Hematopoietic multipotent progenitor cell treated with erythropoietin and hydrocortisone succinate and interleukin-3 and kit ligand, for 4 days (in vitro differentiated cells): ENCODE results near the gene TEKT1.
"Not testable (repeated sequence)": the region's sequence is repeated elsewhere in the genome, so short reads cannot be mapped to it uniquely, and the experiment has no call there.

Source experiments
- DNase-seq: peaks from one replicate; pipeline ENCODE4 v3.0.0-alpha.2; 2015

Gene TEKT1

DNA sequence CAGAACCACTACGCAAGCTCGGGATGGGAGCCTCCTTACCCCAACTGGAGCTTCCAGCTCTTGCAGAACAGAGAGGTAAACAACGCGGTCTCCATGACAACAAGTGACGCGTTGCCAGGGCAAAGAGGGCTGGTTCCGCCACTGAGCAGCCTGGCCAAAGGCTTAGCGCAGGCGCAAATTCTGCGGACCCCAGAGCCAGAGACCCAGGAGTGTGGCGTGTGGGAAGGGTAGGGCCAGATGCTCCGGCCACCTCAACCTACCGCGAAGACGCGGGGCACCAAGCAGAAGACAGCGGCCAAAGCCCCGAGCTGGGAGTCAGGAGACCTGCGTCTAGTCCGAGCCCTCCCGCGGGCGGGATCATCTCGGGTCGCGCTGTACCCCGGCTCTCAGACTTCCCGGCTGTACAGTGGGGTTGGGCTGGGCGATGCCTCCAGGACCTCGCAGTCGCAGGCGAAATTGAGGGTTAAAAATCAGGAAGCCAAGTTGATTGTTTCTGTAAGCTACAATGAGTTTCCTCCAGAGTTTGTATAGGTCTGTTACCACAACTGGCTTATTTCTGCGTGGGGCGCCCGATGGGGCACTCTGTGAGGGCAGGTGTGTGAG lies at the start of gene TEKT1:
TEKT1 (minus strand) TSS at position 69 of the 603 bp plus-strand sequence. CDS start 1,353 bp downstream, outside the sequence.
- peak; percentile 82 for DNase-seq

DNA sequence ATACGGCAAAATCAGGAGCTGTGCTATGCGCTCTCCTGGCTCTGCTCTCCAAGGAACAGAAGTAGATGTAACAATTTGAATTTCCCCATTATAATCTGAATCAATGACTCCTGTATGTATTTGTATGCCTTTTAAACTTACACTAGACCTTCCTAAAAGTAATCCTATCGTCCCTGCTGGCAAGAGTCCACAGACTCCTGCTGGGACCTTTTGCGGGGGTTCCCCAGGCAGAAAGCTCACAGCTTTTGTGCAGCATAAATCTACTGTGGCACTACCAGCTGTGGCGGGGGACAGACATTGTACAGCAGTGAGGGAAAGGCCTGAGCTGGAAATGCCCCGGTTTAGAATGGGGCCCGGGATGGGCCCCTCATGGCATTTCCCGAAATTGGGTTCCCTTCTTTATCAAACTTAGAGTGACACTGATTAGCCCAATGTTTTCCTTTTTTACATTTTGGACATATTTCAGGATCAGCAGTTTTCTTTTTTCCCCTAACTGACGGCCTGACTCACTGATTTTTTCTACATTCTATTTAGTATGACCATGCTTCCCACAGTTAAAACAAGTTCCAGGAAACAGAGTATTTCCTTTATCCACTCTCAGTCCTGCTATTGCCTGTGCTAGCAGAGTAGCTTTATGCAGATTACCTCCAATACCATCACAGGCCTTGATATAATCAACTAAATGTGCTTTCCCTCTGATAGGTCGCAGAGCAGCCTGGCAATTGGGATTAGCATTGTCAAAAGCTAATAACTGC lies 47.9 kb upstream of the TEKT1 start:
- not testable (repeated sequence) for DNase-seq

DNA sequence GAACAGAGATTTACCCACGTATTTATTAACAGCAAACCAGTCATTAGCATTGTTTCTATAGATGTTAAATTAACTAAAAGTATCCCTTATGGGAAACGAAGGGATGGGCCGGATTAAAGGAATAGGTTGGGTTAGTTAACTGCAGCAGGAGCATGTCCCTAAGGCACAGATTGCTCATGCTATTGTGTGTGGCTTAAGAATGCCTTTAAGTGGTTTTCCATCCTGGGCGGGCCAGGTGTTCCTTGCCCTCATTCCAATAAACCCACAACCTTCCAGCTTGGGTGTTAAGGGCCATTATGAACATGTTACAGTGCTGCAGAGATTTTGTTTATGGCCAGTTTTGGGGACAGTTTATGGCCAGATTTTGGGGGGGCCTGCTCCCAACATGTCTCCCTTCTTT lies 43.7 kb upstream of the TEKT1 start:
- not testable (repeated sequence) for DNase-seq

DNA sequence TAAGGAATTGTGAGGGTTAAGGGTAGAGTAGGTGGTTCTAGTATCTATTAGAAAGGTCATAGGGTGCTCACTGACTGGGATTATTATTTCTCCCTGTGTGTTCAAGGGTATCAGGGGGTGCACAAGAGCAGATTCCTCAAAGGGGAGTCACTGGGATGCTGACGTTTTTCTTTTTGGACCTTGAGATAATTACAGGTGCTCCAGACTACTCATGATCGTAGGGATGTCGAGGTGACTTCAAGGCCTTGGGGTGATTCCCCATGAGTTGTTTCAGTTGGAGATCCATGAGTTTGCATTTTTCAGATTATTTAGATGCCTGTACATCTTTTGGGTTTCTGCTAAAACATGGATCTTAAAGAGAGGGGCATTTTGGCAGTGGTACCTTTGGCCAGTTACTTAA lies 41.4 kb upstream of the TEKT1 start:
- no peak for DNase-seq

DNA sequence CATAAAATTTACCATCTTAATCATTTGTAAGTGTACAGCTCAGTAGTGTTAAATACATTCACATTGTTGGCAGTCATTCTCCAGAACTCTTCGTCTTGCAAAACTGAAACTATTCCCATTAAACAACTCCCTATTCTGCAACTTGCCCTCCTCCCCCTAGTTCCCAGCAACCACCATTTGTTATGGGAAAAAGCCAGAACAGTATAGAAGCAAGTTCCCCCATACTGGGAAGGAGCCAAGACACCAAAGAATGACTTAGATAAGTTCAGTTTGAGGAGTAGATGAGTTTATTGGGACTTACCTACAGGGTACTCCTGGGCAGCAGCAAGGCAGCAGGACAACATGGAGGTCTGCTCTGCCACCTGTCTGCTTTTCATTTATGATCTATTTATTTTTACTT lies 39.3 kb upstream of the TEKT1 start:
- DNase-seq = no peak

DNA sequence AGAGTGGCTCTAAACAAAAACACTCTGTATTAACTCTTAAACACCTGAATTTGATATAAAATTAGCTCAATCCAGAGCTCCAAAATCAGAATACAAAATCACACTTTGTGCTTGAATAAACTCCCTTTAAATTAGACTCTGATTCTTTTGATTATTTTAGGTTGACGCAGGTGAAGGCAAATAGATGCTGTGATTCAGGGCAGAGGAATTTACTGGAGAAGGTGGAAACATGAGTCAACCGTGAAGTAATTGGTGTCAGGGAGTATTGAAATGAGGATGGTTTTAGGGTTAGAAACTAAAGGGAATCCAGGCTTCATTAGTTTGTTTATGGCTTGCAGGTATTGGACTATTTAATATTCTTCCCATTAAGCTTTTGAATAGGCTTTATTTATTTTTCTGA lies 37.1 kb upstream of the TEKT1 start:
- no peak for DNase-seq

DNA sequence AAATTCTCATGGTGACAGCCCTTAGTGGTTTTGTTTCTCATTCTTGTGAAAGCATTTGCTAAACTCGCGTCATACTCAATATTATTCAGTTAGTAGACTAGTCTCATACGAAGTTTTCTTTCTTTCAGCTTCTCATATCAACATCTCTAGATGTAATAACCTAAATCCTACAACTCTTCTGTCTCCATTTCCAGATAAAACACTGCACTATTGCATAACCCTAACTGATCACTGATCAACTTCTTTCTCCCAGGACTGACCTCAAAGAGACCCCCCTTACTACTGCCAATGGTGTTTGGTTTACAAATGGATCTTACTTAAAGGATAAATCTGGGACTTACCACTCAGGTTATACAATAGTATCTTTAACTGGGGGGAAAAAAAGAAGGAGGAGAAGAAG lies 36.3 kb upstream of the TEKT1 start:
- peak; percentile 23 for DNase-seq

DNA sequence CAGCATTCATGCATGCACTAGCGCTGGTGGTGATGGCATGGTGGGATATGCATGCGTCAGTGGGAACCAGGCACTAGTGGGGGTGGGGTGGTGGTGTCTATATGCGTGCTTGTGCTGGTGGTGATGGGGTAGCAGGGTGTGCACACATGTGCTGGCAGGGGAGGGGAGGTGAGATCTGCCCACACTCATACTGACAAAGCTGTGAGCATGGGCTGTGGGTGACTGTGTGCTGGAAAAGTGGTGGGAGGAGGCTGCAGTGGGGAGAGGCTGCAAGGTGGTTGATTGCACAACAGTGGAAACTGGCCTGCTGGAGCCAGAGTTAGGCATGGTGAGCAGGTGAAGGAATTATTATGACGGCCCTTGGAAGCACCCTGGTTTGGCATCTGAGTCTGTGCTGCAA lies 31.3 kb upstream of the TEKT1 start:
- no peak for DNase-seq

DNA sequence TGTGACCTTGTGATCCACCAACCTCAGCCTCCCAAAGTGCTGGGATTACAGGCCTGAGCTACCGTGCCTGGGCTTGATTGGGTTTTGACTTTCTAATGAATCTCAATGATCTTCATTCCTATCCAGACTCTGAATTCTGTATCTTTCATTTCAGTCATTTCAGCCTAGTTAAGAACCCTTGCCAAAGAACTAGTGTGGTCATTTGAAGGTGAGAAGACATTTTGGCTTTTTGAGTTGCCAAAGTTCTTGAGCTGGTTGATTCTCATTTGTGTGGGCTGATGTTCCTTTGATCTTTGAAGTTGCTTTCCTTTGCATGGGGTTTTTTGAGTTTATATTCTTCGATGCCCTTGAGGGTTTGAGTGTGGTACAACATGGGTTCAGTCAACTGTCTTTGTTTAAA lies 30.6 kb upstream of the TEKT1 start:
- DNase-seq = no peak

DNA sequence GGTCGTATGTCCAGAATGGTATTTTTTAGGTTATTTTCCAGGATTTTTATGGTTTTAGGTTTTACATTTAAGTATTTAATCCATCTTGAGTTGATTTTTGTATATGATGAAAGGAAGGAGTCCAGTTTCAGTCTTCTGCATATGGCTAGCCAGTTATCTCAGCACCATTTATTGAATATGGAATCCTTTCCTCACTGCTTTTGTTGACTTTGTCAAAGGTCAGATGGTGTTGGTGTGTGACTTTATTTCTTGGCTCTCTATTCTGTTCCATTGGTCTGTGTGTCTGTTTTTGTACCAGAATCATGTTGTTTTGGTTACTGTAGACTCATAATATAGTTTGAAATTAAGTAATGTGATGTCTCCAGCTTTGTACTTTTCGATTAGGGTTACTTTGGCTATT lies 26.4 kb upstream of the TEKT1 start:
- no peak for DNase-seq

DNA sequence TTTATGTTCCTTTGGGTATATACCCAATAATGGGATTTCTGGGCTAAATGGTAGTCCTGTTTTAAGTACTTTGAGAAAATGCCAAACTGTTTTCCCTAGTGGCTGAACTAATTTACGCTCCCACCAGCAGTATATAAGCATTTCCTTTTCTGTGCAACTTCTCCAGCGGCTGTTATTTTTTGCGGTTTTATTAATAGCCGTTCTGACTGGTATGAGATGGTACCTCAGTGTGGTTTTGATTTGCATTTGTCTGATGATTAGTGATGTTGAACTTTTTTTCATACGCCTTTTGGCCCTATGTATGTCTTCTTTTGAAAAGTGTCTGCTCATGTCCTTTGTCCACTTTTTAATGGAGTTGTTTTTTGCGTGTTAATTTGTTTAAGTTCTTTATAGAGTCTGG lies 25.8 kb upstream of the TEKT1 start:
- DNase-seq = no peak

DNA sequence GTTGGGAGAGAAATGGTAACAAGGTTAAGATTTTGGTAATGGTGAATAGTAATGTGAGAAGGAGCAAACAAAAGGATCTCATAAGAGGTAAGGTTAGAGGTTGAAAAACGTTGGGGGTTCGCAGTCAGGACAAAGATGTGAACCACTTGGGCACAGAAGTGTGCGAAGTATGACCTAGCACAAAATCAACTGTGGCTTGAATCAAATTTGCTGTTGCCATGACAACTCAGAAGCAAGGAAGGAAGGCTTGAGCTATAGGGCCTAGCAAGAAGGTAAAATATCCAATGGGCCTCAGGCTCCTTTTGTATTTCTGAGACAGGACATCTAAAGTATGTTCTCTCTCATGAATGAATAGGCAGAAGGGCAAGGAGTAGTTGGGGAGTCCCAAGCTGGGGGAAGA lies 24.5 kb upstream of the TEKT1 start:
- peak; percentile 35 for DNase-seq

DNA sequence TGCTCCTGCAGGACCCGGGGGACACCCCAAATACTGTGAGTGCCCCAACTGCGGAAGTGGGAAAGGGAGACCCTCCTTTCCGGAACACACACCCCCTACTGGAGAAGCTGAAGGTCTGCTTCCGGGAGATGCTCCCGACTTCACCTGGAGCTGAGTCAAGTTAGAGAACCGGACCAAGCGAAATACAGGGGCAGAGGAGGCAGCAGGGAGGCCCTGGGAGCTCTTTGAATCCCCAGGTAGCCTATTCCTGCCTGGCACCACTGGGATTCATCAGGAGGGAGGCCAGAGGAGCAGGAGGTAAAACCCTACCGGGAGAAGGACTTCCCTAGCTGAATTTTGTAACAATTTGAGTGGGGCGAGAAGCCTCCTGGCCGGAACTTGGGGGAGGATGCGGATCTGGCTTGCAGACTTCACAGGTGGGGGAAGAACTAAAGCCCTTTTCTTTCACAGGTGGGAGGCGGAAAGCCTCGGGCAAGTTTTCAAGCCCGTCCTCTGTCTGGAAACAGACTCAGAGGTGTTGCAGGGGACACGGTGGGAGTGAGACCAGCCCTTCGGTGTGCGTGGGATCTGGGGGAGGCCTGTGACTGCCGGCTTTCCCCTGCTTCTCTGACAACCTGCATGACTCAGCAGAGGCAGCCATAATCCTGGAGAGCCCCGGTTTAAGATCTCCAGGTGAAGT lies 22.4 kb upstream of the TEKT1 start:
- DNase-seq = peak; percentile 71

DNA sequence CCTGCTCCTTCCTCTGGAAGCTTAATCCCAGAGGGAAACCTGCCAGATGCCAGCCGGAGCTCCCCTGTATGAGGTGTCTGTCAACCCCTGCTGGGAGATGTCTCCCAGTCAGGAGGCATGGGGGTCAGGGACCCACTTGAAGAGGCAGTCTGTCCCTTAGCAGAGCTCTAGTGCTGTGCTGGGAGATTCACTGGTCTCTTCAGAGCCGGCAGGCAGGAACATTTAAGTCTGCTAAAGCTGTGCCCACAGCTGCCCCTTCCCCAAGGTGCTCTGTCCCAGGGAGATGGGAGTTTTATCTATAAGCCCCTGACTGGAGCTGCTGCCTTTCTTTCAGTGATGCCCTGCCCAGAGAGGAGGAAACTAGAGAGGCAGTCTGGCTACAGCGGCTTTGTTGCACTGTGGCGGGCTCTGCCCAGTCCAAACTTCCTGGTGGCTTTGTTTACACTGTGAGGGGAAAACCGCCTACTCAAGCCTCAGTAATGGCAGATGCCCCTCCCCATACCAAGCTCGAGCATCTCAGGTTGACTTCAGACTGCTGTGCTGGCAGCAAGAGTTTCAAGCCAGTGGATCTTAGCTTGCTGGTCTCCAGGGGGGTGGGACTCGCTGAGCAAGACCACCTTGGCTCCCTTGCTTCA lies 17.1 kb upstream of the TEKT1 start:
- not testable (repeated sequence) for DNase-seq

DNA sequence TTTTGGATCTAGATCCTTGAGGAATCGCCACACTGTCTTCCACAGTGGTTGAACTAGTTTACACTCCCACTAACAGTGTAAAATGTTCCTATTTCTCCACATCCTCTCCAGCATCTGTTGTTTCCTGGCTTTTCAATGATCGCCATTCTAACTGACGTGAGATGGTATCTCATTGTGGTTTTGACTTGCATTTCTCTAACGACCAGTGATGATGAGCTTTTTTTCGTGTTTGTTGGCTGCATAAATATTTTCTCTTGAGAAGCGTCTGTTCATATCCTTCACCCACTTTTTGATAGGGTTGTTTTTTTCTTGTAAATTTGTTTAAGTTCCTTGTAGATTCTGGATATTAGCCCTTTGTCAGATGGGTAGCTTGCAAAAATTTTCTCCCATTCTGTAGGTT lies 14.6 kb upstream of the TEKT1 start:
- DNase-seq = peak; percentile 64

DNA sequence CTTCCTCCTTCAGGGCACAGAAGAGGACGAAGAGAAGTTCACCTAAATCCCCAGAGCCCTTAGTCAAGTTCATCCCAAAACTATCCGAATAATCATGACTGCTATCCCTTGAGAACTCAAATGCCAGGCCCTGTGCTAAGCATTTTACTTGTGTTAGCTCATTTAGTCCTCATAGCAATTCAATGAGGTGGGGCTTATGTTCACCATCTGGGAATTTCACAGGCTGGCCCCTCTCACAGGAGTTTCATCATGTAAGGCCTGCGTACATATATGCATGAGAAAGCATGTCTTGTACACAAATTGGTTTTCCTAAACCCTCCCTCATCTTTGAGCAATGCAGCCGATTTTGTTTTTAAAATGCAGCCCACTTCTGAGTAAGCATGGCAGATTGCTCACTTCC lies 12.9 kb upstream of the TEKT1 start:
- DNase-seq = not testable (repeated sequence)

DNA sequence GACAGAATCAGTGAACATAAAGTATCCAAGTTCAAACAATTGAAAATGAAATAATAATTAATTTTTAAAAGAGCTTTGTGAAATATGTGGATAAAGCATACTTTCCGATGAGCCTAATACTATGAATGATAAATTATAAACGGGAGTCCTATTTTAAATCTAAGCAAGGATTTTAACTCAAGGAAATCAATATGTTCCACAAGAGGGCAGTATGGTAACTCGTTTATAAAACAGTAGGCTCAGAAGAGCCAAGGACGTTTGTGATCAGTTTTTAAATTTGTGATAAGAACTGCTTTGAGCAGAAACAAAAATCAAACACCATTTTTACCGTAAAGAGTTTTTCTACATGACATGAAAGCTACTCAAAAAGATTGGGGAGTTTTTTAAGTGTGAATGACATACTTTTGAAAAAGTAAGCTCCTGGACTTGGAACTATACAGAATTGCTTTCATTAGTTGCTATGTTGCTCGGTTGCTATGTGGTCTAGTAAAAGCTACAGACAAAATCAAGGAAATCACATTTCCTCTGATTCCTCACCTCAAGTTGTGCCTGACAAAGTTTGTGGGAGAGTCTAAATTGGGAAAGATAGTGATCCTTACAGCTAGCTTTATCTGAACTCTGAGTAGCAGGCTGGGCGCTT lies 11.8 kb upstream of the TEKT1 start:
- peak; percentile 91 for DNase-seq

DNA sequence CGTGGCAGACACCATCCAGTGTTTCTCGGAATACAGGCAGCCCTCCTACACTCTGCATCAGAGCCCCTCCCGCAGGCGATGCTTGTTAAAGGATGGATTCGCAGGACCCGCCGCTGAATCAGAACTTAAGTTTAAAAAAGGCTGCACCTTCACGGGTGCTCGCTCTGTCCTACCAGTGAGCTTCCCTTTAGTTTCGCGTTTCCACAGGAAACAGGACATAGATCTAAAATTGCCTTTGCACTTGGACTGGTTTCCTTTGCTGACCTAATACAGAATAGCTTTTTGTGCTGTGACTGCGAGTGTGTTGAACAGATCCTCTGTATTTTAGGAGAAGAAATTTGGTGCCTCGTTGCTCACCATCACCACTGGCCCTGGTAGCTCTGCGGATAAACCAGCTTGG lies 10.2 kb upstream of the TEKT1 start:
- not testable (repeated sequence) for DNase-seq

DNA sequence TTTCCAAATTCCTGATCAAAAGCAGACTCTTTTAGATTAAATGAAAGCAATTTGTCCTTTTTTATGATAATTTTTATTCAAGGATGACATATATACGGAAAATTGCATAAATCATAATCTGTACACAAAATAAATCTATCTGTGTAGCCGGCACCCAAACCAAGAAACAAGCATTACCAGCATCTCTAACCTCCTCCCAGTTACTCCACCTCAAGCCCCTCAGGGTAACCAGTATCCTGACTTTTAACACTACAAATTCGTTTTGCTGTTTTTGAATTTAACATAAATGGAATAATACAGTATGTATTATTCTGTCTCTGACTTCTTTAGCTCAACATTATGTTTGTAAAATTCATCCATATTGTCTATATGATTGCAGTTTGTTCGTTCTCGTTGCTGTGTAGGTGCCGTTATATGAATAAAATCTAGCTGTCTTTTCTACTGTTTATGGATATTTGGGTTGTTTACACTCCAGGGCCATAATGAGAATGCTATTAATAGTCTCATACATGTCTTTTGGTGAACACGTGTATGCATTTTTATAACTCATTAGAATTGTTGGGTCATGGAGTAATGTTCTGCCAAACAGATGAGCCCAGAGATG lies 1.0 kb downstream of the TEKT1 start:
- no peak for DNase-seq

DNA sequence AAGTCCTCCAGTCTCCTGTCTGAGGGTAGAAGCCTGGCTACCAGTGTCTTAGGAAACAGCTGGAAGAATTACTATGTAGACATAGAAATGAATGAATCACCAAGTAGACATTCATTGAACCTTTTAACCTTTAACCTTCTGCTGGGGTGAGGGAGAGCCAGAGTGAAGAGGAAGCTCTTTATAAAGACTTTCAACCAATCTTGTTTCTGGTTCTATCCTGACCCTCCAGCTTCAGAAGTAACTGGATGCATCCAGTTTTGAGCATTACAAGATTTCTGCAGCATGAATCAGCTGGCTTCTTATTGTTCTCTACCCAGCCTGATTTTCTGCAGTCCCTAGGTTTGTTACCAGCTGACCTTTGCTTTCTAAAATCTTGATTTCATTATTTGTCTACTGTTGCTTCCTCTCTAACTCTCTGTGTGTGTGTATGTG lies 8.5 kb downstream of the TEKT1 start:
- DNase-seq = no peak

DNA sequence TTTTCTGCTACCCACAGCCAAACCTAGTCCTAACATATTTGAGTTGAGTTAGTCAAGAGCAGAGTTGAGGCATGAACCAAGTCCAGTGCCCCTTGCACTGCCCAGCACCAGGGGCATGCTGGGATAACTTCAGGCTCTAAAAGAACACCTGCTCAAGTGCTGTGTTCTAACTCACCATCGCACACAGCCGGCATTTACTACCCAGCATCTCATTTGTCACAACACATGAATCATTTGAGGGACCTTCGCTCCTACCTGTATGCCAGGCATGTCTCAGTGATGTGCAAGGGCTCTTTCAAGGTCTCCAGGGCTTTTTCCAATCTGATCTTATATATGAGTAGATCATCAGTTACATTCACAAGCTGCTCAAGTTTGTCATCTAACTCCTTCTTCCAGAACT lies 12.6 kb downstream of the TEKT1 start:
- DNase-seq = no peak

DNA sequence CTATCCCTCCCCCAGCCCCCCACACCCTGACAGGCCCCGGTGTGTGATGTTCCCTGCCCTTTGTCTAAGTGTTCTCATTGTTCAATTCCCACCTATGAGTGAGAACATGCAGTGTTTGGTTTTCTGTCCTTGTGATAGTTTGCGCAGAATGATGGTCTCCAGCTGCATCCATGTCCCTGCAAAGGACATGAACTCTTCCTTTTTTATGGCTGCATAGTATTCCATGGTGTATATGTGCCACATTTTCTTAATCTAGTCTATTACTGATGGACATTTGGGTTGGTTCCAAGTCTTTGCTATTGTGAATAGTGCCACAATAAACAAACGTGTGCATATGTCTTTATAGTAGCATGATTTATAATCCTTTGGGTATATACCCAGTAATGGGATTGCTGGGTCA lies 15.2 kb downstream of the TEKT1 start:
- not testable (repeated sequence) for DNase-seq

DNA sequence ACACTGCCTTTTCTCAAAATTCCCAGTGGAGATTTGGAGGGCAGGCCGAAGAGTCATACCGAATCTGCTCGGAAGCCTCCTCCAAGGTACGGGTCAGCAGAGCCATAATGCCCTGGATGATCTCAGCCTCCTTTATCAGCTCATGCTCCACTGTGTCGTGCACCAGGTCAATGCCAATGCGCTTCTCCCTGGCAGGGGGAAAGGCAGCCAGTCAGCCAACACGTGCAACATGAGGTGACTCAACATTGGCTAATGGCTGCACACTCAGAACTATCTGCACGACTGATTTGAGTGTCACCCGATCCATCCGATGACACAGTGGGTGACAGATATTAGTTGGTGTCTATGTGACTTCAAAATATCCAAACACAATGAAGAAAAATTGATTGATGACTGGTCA lies 15.8 kb downstream of the TEKT1 start:
- no peak for DNase-seq
